PC-3 (cell line): ENCODE data around the gene HEXD. TPM values are rescaled to one million over a fixed set of nuclear protein-coding genes. Genes with fewer than 3 reads are reported as not detected.
A peak's percentile ranks its signal among the peaks of the same experiment; 100 is the strongest.

ENCODE experiments used
- ATAC-seq: fragments of 200-7000 bp; cut with Tn5 transposase; 2 replicates; pipeline ENCODE4 v1.9.1; 2020; ENCODE audit warnings: mild to moderate bottlenecking, moderate library complexity
- BruUV-seq: library from RNA; stranded (reverse); fragments of 400-500 nt; replicated peaks from 2 replicates; lab custom pipeline; 2021; lab: Mats Ljungman, UMichigan
- CTCF ChIA-PET: fragments of 300-600 bp; sonication (Branson Sonifier 250); formaldehyde crosslinking; loops from one replicate; lab custom pipeline; 2022; ENCODE audit warnings: antibody characterized with exemption; lab: Charles Lee
- POLR2A ChIA-PET: fragments of 300-600 bp; sonication (Branson Sonifier 250); formaldehyde crosslinking; loops from one replicate; lab custom pipeline; 2022; ENCODE audit warnings: antibody characterized with exemption; ENCODE audit not compliant: unreplicated experiment; lab: Charles Lee
- DNase-seq: peaks from one replicate; pipeline ENCODE4 v3.0.0-alpha.2; 2015
- H2AFZ ChIP-seq: fragments of 300-600 bp; sonication (generic); 2 replicates; pipeline ENCODE4 v1.6.0; 2016; ENCODE audit warnings: antibody characterized with exemption, low read length
- H3F3A ChIP-seq: fragments of 300-600 bp; sonication (generic); one replicate; pipeline ENCODE4 v1.6.0; 2017; ENCODE audit warnings: antibody characterized with exemption, low read length, control low read depth, mild to moderate bottlenecking; ENCODE audit not compliant: unreplicated experiment
- H3K27ac ChIP-seq: fragments of 300-600 bp; sonication (generic); 2 replicates; pipeline ENCODE4 v1.5.1; 2016; ENCODE audit warnings: mild to moderate bottlenecking, low read length
- H3K27me3 ChIP-seq: fragments of 300-600 bp; sonication (generic); 2 replicates; pipeline ENCODE4 v1.6.1; 2016; ENCODE audit warnings: low read length, mixed read lengths
- H3K36me3 ChIP-seq: fragments of 300-600 bp; sonication (generic); 2 replicates; pipeline ENCODE4 v1.6.1; 2016; ENCODE audit warnings: low read depth, mixed run types, low read length, mixed read lengths
- H3K4me1 ChIP-seq: fragments of 300-600 bp; sonication (generic); 2 replicates; pipeline ENCODE4 v1.5.1; 2016; ENCODE audit warnings: low read length; ENCODE audit not compliant: insufficient read depth
- H3K4me2 ChIP-seq: fragments of 300-600 bp; sonication (generic); 2 replicates; pipeline ENCODE4 v1.6.0; 2016; ENCODE audit warnings: low read length
- H3K4me3 ChIP-seq: fragments of 300-600 bp; sonication (generic); 2 replicates; pipeline ENCODE4 v1.5.1; 2016; ENCODE audit warnings: mild to moderate bottlenecking, low read length, mixed read lengths
- H3K79me2 ChIP-seq: fragments of 300-600 bp; sonication (generic); 2 replicates; pipeline ENCODE4 v1.6.1; 2017; ENCODE audit warnings: low read length, mixed read lengths
- H3K9ac ChIP-seq: fragments of 300-600 bp; sonication (generic); 2 replicates; pipeline ENCODE4 v1.6.0; 2016; ENCODE audit warnings: mild to moderate bottlenecking, low read length
- H3K9me2 ChIP-seq: fragments of 300-600 bp; sonication (generic); replicated peaks from 2 replicates; pipeline ENCODE4 v1.6.1; 2016; ENCODE audit warnings: mixed run types, low read length, mixed read lengths
- H3K9me3 ChIP-seq: fragments of 300-600 bp; sonication (generic); 2 replicates; pipeline ENCODE4 v1.6.1; 2016; ENCODE audit warnings: low read length, mixed read lengths
- H4K20me1 ChIP-seq: fragments of 300-600 bp; sonication (generic); 2 replicates; pipeline ENCODE4 v1.6.1; 2016; ENCODE audit warnings: low read length, mixed read lengths
- EZH2 ChIP-seq: fragments of 300-600 bp; sonication (generic); IDR thresholded peaks from one replicate; pipeline ENCODE4 v1.6.1; 2017; ENCODE audit warnings: antibody characterized with exemption, mild to moderate bottlenecking, low read length; ENCODE audit not compliant: unreplicated experiment
- EZH2phosphoT487 ChIP-seq: fragments of 300-600 bp; sonication (generic); IDR thresholded peaks from 2 replicates; pipeline ENCODE4 v1.6.1; 2018; ENCODE audit warnings: mild to moderate bottlenecking, antibody characterized with exemption, low read length, borderline replicate concordance
- intact Hi-C: fragments of 100-400 bp; cut with micrococcal nuclease; formaldehyde crosslinking; loops from 2 replicates; pipeline ENCODE4 v1.9.0; 2023
- total RNA-seq: library from RNA; depleted of rRNA; stranded (reverse); fragments of >200 nt; gene quantifications from 2 replicates; pipeline ENCODE4 v1.2.3, GENCODE V29; 2014
- TF ChIP-seq, protein P1 (sequence below): fragments of 300-600 bp; sonication (generic); conservative IDR thresholded peaks from 2 replicates; pipeline ENCODE4 v1.5.1; 2017; ENCODE audit warnings: antibody characterized with exemption, low read depth, mild to moderate bottlenecking, low read length

The HEXD gene
- total RNA-seq, 1 experiment from 2014 or later = 12.7 TPM

DNA sequence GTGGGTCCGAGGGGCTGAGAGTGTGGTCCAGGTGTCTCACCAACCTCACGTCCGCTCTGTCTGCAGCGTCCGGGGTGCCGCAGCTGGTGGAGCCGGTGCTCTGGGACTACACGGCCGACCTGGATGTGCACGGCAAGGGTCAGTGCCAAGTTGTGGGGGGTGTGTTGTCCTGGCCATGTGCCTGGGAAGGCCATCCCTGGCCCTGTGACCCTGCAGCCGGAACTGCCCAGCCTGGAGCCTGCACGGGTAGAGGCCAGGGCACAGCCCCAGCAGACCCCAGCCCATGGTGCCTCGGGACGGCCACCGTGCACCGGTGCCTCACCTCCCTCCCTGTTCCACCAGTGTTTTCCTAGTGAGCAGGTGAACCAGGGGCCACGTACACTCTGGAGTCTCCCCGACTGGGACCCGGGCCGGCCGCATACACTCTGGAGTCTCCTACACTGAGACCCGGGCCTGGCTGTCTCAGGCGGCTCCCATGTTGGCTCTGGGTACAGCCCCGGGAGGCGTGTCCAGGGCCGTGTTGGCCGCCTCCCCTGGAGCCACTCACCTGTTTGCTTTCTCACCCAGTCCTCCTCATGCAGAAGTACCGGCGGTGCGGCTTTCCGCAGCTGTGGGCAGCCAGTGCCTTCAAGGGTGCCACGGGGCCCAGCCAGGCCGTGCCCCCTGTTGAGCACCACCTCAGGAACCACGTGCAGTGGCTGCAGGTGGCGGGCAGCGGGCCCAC is 18.6 kb downstream of the HEXD start:
- no peaks in the 10 kb centered on the region for H3K79me2 ChIP-seq
- H4K20me1 ChIP-seq = no peaks in the 10 kb centered on the region
- no peak for TF ChIP-seq EZH2
- TF ChIP-seq, protein P1, sequence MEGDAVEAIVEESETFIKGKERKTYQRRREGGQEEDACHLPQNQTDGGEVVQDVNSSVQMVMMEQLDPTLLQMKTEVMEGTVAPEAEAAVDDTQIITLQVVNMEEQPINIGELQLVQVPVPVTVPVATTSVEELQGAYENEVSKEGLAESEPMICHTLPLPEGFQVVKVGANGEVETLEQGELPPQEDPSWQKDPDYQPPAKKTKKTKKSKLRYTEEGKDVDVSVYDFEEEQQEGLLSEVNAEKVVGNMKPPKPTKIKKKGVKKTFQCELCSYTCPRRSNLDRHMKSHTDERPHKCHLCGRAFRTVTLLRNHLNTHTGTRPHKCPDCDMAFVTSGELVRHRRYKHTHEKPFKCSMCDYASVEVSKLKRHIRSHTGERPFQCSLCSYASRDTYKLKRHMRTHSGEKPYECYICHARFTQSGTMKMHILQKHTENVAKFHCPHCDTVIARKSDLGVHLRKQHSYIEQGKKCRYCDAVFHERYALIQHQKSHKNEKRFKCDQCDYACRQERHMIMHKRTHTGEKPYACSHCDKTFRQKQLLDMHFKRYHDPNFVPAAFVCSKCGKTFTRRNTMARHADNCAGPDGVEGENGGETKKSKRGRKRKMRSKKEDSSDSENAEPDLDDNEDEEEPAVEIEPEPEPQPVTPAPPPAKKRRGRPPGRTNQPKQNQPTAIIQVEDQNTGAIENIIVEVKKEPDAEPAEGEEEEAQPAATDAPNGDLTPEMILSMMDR = no peak
- no peak for TF ChIP-seq EZH2phosphoT487
- H3K4me2 ChIP-seq = no peak overlapping the region
- H3K4me3 ChIP-seq = no peak overlapping the region
- no peaks in the 10 kb centered on the region for H3K9me2 ChIP-seq
- no peaks in the 10 kb centered on the region for H3K9me3 ChIP-seq
- intact Hi-C loops = no loop called here
- H2AFZ ChIP-seq = no peak overlapping the region
- no peak for DNase-seq
- no peaks in the 10 kb centered on the region for H3K4me1 ChIP-seq
- BruUV-seq = no TSS peak
- H3K9ac ChIP-seq = no peak overlapping the region
- H3K36me3 ChIP-seq = no peaks in the 10 kb centered on the region
- ATAC-seq = 0 out of 2 replicates have a peak, but pooled peaks have one; percentile 19
- H3K27ac ChIP-seq = no peak overlapping the region
- H3F3A ChIP-seq = no peaks in the 10 kb centered on the region
- ChIA-PET CTCF (no interaction called here), POLR2A (no interaction called here)
- no peaks in the 10 kb centered on the region for H3K27me3 ChIP-seq

DNA sequence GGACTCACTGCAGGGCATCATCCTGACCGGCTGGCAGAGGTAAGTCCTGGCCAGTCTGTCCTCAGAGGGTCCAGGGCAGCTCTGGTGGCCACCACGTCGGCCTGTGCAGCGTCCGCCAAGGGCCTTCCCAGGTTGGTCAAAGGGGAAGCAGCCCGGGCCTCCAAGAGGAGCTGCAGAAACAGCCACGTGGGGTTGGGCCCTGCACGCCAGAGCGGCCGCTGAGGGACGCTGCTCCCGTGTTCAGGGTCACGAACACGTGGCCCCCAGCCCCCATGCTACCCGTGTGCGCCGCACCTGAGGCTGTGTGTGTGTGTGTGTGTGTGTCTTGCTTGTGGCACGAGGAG is 19.1 kb downstream of the HEXD start:
- H3K9ac ChIP-seq = no peak overlapping the region
- TF ChIP-seq EZH2 (no peak), EZH2phosphoT487 (no peak)
- TF ChIP-seq, protein P1 = no peak
- H3K27me3 ChIP-seq = no peaks in the 10 kb centered on the region
- H3K4me2 ChIP-seq = no peak overlapping the region
- H3K4me3 ChIP-seq = no peak overlapping the region
- ChIA-PET POLR2A (no interaction called here), CTCF (no interaction called here)
- DNase-seq = no peak
- no peaks in the 10 kb centered on the region for H3K9me3 ChIP-seq
- no peaks in the 10 kb centered on the region for H3F3A ChIP-seq
- intact Hi-C loops = no loop called here
- H3K9me2 ChIP-seq = no peaks in the 10 kb centered on the region
- no peaks in the 10 kb centered on the region for H3K4me1 ChIP-seq
- H4K20me1 ChIP-seq = no peaks in the 10 kb centered on the region
- no TSS peak for BruUV-seq
- H3K27ac ChIP-seq = no peak overlapping the region
- no peaks in the 10 kb centered on the region for H3K36me3 ChIP-seq
- H2AFZ ChIP-seq = no peak overlapping the region
- H3K79me2 ChIP-seq = no peaks in the 10 kb centered on the region
- ATAC-seq = no peak

DNA sequence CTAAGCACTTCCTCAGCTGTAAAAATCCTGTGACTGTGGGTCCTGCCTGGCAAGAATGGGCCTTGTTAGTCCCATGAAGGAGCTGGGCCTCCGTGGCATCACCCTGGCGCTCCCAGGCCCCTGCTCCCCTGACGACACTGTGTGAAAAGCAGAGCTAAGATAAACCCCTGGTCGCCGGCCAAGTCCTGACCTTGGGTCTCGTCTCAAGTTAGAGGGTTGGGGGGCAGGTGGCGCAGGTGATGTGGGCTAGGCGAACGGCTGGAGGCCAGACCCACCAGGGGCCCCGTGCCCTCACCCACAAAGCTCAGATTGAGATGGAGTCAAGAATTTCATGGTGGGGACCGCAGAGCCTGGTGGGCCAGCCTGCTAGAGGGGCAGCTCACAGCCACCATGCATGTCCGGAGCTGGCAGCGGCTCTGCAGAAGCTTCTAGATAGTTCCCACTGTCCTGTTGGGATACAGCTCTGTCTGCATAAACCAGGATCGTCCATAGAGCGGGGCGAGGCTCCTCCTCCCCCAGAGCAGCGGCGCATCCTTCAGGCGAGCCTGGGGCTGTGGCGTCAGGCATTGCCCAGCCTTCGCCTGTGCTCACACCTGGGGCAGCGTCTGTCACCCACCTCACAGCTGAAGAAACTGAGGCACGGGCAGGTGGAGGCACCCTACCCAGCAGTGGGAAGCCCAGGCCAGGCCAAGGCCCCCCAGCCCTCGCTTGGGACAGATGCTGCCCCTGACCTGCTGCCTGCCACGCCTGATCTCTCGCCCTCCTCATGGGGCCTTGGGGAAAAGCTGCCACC is 20.4 kb downstream of the HEXD start:
- Histone ChIP-seq H3K9ac (no peak overlapping the region), H3K9me3 (no peaks in the 10 kb centered on the region), H3K4me1 (no peaks in the 10 kb centered on the region), H3K36me3 (no peaks in the 10 kb centered on the region), H3K27me3 (no peaks in the 10 kb centered on the region), H3K27ac (no peak overlapping the region), H4K20me1 (no peaks in the 10 kb centered on the region), H3K79me2 (no peaks in the 10 kb centered on the region), H3K9me2 (no peaks in the 10 kb centered on the region), H3K4me3 (no peak overlapping the region), H3K4me2 (no peak overlapping the region), H3F3A (no peaks in the 10 kb centered on the region), H2AFZ (no peak overlapping the region)
- TF ChIP-seq EZH2 (no peak), EZH2phosphoT487 (no peak)
- TF ChIP-seq, protein P1 = no peak
- DNase-seq (no peak), ATAC-seq (no peak)
- no TSS peak for BruUV-seq
- ChIA-PET POLR2A (interaction anchor here (0.6 kb wide), 1 partner anchor 190 kb away, joined by 3 read pairs; no protein-coding TSS in a partner anchor), CTCF (no interaction called here)
- intact Hi-C loops = no loop called here
